ENCODE results near the gene NTRK3.
"Not testable (repeated sequence)": the region's sequence is repeated elsewhere in the genome, so short reads cannot be mapped to it uniquely, and the experiment has no call there.

The NTRK3 gene

GRCh38 chr15:88035381-88035780 is 221.2 kb downstream of the NTRK3 start:
- DNase-seq (ENCODE audit: extremely low read depth, low read depth): no peak
- TF ChIP-seq CTCF (IDR thresholded peaks at IDR 0.05; ENCODE audit: low read depth, low read length): no peak

- DNase-seq (ENCODE audit: extremely low read depth, low read depth): not testable (repeated sequence)
These were observed 223.1 kb downstream of the NTRK3 start for GRCh38 chr15:88033421-88033820.

GRCh38 chr15:88032787-88033186 is 223.8 kb downstream of the NTRK3 start:
- no peak for TF ChIP-seq CTCF (IDR thresholded peaks at IDR 0.05; ENCODE audit: low read depth, low read length)
- no peak for DNase-seq (ENCODE audit: extremely low read depth, low read depth)

- no peak for TF ChIP-seq CTCF (IDR thresholded peaks at IDR 0.05; ENCODE audit: low read depth, low read length)
- DNase-seq (ENCODE audit: extremely low read depth, low read depth): no peak
These were observed 225.1 kb downstream of the NTRK3 start for GRCh38 chr15:88031461-88031860.

- no peak for TF ChIP-seq CTCF (IDR thresholded peaks at IDR 0.05; ENCODE audit: low read depth, low read length)
- DNase-seq (ENCODE audit: extremely low read depth, low read depth): no peak
These were observed 226.8 kb downstream of the NTRK3 start for GRCh38 chr15:88029696-88030095.

GRCh38 chr15:88028024-88028423 is 228.5 kb downstream of the NTRK3 start:
- DNase-seq (ENCODE audit: extremely low read depth, low read depth): no peak
- TF ChIP-seq CTCF (IDR thresholded peaks at IDR 0.05; ENCODE audit: low read depth, low read length): no peak

GRCh38 chr15:88023914-88024313 is 232.6 kb downstream of the NTRK3 start:
- no peak for DNase-seq (ENCODE audit: extremely low read depth, low read depth)
- no peak for TF ChIP-seq CTCF (IDR thresholded peaks at IDR 0.05; ENCODE audit: low read depth, low read length)

- TF ChIP-seq CTCF (IDR thresholded peaks at IDR 0.05; ENCODE audit: low read depth, low read length): no peak
- no peak for DNase-seq (ENCODE audit: extremely low read depth, low read depth)
These were observed 233.8 kb downstream of the NTRK3 start for GRCh38 chr15:88022716-88023115.

Measured in AG09319 (cell line).